ENCODE results near the gene FBRS.

The FBRS gene

DNA sequence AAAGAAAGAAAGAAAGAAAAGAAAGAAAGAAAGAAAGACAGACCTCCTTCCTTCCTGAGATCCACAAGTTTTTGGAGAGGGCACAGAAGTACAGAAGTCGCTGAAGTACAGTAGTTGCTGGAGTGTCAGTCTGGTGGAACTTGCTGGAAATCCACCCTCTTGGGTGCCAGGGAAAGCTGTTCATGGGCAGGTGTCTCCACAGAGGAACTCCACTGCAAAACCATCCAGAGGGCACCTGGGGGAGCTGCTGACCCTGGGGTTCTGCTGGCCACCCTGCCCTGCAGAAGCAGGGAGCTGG lies 11.0 kb upstream of the FBRS start:
- POLR2A ChIA-PET = interaction anchor here (0.5 to 0.6 kb wide), 2 partner anchors 11 to 739 kb away, joined by 3 to 5 read pairs; no protein-coding TSS in a partner anchor
- Histone ChIP-seq H3K4me3 (ENCODE audit: low read depth, low read length) (no peak overlapping the region), H3K9me3 (ENCODE audit: control insufficient read depth, insufficient read depth, low read depth, low read length) (no peaks in the 10 kb centered on the region), H3K4me1 (ENCODE audit: control insufficient read depth, insufficient read depth, low read length) (no peaks in the 10 kb centered on the region), H3K36me3 (ENCODE audit: control insufficient read depth in 2 of 2, insufficient read depth in 1 of 2, low read length in 2 of 2) (peaks cover 0 to 1% of the 10 kb centered on the region in 2 experiments; a peak in 1 of 3 replicates), H3K27ac (ENCODE audit: extremely low read depth, low read depth, low read length) (no peak overlapping the region)
- TF ChIP-seq ZNF776 (tag by site-specific recombination; IDR thresholded peaks at IDR 0.05; ENCODE audit: borderline replicate concordance) (no peak), ZNF274 (IDR thresholded peaks at IDR 0.05; ENCODE audit: low read length) (no peak), ZNF274 (tag by site-specific recombination; IDR thresholded peaks at IDR 0.05; ENCODE audit: borderline replicate concordance) (no peak), ZNF132 (tag by site-specific recombination; IDR thresholded peaks at IDR 0.05; ENCODE audit: borderline replicate concordance) (no peak), ZXDB (tag by site-specific recombination; IDR thresholded peaks at IDR 0.05) (no peak), ZNF214 (tag by site-specific recombination; IDR thresholded peaks at IDR 0.05; ENCODE audit: borderline replicate concordance) (no peak), ZNF121 (tag by site-specific recombination; IDR thresholded peaks at IDR 0.05) (no peak), ZNF366 (tag by site-specific recombination; conservative IDR thresholded peaks at IDR 0.05) (peak; percentile 85; the same call in 1 of the 2 replicates), ZNF530 (tag by site-specific recombination; IDR thresholded peaks at IDR 0.05; ENCODE audit: low read depth) (no peak)
- CTCF ChIA-PET = interaction anchor here (2.3 kb wide), 1 partner anchor 18 kb away, joined by 8 read pairs; no protein-coding TSS in a partner anchor

DNA sequence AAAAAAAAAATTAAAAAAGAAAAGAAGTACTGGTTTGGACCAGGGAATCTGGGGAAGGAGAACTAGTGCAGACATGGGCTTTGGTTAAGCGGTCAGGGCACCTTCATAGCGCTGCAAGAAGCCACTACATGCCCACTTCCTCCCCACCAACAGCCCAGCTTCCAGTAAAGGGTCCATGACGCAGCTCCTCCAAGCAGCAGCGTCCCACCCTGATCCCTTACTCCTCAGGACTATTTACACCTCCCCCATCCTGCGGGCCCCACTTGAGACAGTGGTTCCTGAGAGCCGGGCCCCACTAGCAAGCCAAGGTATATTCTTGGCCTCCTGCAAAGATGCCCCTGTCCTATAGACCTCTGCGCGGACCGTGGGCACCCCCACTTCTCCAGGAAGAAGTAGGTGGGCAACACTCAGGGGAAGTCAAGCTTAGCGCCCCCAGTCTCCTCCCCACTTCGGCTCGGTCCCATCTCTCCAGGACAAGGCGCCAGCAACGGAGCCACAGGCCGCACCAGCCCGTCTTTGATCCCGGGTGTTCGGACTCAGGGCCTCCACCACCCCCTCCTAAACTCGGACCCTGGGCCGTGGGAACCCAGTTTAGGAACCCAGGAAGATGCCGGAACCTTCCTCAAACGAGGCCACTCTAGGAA lies 8.4 kb upstream of the FBRS start:
- TF ChIP-seq KLF9 (tag by site-specific recombination; IDR thresholded peaks at IDR 0.05; ENCODE audit: low read depth) (no peak), ZNF843 (tag by site-specific recombination; IDR thresholded peaks at IDR 0.05) (no peak), ZNF677 (tag by site-specific recombination; IDR thresholded peaks at IDR 0.05) (no peak), ZNF549 (tag by site-specific recombination; IDR thresholded peaks at IDR 0.05) (no peak), ZSCAN16 (tag by site-specific recombination; IDR thresholded peaks at IDR 0.05) (no peak), SP7 (tag by site-specific recombination; IDR thresholded peaks at IDR 0.05) (no peak), GLIS1 (tag by site-specific recombination; IDR thresholded peaks at IDR 0.05) (no peak), ZNF785 (tag by site-specific recombination; IDR thresholded peaks at IDR 0.05) (no peak), ZNF423 (tag by site-specific recombination; IDR thresholded peaks at IDR 0.05) (no peak), ZNF501 (tag by site-specific recombination; IDR thresholded peaks at IDR 0.05) (peak; percentile 41; the same call in 1 of the 2 replicates), ZNF157 (tag by site-specific recombination; IDR thresholded peaks at IDR 0.05) (0 out of 2 replicates have a peak, but pooled peaks have one; percentile 21), ZFP69B (tag by site-specific recombination; IDR thresholded peaks at IDR 0.05) (peak; percentile 94), ZNF701 (tag by site-specific recombination; IDR thresholded peaks at IDR 0.05) (no peak), ZNF521 (tag by site-specific recombination; IDR thresholded peaks at IDR 0.05) (no peak), ZNF747 (tag by site-specific recombination; IDR thresholded peaks at IDR 0.05) (no peak), ZNF626 (tag by site-specific recombination; IDR thresholded peaks at IDR 0.05) (no peak), SP2 (tag by site-specific recombination; IDR thresholded peaks at IDR 0.05) (no peak), ZNF830 (tag by site-specific recombination; IDR thresholded peaks at IDR 0.05; ENCODE audit: low read depth) (no peak), ZNF670 (tag by site-specific recombination; IDR thresholded peaks at IDR 0.05; ENCODE audit: low read depth) (no peak), ZNF768 (tag by site-specific recombination; IDR thresholded peaks at IDR 0.05) (no peak), ZNF530 (tag by site-specific recombination; IDR thresholded peaks at IDR 0.05; ENCODE audit: low read depth) (no peak), ZNF707 (tag by site-specific recombination; IDR thresholded peaks at IDR 0.05) (no peak), SETDB1 (IDR thresholded peaks at IDR 0.05; ENCODE audit: insufficient read length, low read length) (no peak)
- TF ChIP-seq, protein P1, sequence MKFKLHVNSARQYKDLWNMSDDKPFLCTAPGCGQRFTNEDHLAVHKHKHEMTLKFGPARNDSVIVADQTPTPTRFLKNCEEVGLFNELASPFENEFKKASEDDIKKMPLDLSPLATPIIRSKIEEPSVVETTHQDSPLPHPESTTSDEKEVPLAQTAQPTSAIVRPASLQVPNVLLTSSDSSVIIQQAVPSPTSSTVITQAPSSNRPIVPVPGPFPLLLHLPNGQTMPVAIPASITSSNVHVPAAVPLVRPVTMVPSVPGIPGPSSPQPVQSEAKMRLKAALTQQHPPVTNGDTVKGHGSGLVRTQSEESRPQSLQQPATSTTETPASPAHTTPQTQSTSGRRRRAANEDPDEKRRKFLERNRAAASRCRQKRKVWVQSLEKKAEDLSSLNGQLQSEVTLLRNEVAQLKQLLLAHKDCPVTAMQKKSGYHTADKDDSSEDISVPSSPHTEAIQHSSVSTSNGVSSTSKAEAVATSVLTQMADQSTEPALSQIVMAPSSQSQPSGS (tag by site-specific recombination; IDR thresholded peaks at IDR 0.05; ENCODE audit: low read depth) = no peak
- TF ChIP-seq, protein P2, sequence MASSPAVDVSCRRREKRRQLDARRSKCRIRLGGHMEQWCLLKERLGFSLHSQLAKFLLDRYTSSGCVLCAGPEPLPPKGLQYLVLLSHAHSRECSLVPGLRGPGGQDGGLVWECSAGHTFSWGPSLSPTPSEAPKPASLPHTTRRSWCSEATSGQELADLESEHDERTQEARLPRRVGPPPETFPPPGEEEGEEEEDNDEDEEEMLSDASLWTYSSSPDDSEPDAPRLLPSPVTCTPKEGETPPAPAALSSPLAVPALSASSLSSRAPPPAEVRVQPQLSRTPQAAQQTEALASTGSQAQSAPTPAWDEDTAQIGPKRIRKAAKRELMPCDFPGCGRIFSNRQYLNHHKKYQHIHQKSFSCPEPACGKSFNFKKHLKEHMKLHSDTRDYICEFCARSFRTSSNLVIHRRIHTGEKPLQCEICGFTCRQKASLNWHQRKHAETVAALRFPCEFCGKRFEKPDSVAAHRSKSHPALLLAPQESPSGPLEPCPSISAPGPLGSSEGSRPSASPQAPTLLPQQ (tag by site-specific recombination; IDR thresholded peaks at IDR 0.05) = peak; percentile 92
- H3K36me3 ChIP-seq (ENCODE audit: control insufficient read depth in 2 of 2, insufficient read depth in 1 of 2, low read length in 2 of 2) = peaks cover 10 to 28% of the 10 kb centered on the region in 2 experiments; a peak in 2 of 3 replicates
- H3K4me3 ChIP-seq (ENCODE audit: low read depth, low read length) = peak overlapping the region; percentile 12
- ChIA-PET POLR2A (interaction anchor here (0.6 to 2.2 kb wide), 19 partner anchors 8 to 677 kb away, joined by 3 to 21 read pairs (median 4); partner anchors contain the start of genes ALDOA, DCTPP1, FBRS and PHKG2), CTCF (interaction anchor here (0.5 to 2.1 kb wide), 10 partner anchors 9 to 1676 kb away, joined by 3 to 9 read pairs (median 4); no protein-coding TSS in a partner anchor)
- peak overlapping the region; percentile 59 for H3K27ac ChIP-seq (ENCODE audit: extremely low read depth, low read depth, low read length)
- no peaks in the 10 kb centered on the region for H3K9me3 ChIP-seq (ENCODE audit: control insufficient read depth, insufficient read depth, low read depth, low read length)
- no peaks in the 10 kb centered on the region for H3K4me1 ChIP-seq (ENCODE audit: control insufficient read depth, insufficient read depth, low read length)

Measured in HEK293 (cell line).